GM21737 (cell line): ENCODE data around the gene ATXN1.
"Not testable (repeated sequence)": the region's sequence is repeated elsewhere in the genome, so short reads cannot be mapped to it uniquely, and the experiment has no call there.

Experiments
- ATAC-seq: cut with Tn5 transposase; IDR thresholded peaks from one replicate; pipeline ENCODE4 v1.9.1; 2021; ENCODE audit warnings: mild to moderate bottlenecking, moderate library complexity; ENCODE audit not compliant: unreplicated experiment

The ATXN1 gene

GRCh38 chr6:16725145-16725864 lies 36.0 kb downstream of the ATXN1 start:
- no peak for ATAC-seq

GRCh38 chr6:16723826-16724225 lies 37.4 kb downstream of the ATXN1 start:
- ATAC-seq, result no peak

GRCh38 chr6:16723402-16723801 lies 37.9 kb downstream of the ATXN1 start:
- ATAC-seq, result no peak

- no peak for ATAC-seq
These were observed 38.6 kb downstream of the ATXN1 start for GRCh38 chr6:16722630-16723029.

- no peak for ATAC-seq
These were observed 39.3 kb downstream of the ATXN1 start for GRCh38 chr6:16721977-16722376.

DNA sequence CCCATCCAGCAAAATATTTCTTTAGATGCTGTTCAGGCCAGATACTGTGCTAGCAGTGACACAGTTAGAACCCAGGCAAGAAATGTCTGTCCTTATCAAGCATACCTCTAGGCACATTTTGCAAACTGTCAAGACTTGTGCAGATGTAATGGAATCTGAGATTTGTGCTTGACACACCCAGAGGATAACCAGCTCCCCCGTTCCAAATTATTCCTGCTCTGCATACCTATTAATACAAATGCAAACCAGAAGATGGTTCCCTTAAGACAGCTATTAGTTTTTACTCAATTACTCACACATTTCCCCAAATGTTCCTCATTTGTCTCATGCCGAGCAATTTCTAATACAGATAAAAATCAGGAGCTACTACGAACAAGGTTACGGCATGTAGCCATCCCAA lies 40.4 kb downstream of the ATXN1 start:
- ATAC-seq, result no peak

GRCh38 chr6:16719488-16719887 lies 41.8 kb downstream of the ATXN1 start:
- ATAC-seq, result no peak

DNA sequence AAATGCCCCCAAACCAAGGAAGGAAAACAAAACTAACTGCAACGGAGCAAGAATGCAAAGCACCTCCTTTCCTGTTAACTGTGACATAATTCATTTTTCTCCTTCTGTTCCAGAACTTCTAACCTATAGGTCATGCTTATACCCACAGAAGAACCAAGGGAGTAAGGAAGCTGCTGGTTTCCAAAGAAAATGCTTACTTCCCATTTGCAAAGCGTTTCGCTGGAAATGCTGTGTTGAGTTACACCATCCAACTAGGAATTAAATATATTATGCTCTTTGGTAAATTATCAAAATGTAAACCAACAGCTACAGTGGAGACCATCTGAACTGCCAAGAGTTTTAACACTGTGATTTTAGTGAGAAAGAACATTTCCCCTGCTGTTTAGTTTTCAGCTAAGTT lies 42.9 kb downstream of the ATXN1 start:
- ATAC-seq, result no peak

DNA sequence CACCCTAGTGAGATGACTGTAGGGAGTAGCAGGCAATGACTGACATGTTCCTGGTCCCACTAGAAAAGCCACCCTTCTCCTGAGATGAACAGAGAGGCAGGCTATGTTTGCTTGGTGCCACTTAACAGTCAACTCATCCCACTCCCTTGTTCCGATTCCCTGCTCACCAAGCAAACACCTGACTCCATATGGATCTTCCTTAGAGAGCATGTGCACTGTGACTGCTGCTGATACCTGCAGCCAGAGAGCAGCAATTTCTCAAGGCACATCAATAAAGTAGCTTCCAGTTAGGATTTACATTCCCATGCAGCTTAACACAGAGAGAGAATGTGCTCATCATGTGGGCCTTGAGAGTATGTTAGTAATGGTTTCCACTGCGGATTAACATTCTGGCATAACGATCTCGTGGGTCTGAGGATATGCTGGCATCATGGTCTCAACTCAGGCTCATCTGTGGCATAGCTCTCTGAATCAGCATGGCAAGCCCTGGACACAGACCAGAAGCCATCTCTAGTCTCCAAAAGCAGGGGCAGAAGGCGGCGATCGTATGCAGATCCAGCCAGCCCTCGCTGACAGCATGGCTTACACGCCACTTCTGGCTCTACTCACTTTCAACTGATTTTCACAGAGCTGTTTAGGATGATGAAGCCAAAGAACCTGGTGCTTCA lies 43.9 kb downstream of the ATXN1 start:
- no peak for ATAC-seq

DNA sequence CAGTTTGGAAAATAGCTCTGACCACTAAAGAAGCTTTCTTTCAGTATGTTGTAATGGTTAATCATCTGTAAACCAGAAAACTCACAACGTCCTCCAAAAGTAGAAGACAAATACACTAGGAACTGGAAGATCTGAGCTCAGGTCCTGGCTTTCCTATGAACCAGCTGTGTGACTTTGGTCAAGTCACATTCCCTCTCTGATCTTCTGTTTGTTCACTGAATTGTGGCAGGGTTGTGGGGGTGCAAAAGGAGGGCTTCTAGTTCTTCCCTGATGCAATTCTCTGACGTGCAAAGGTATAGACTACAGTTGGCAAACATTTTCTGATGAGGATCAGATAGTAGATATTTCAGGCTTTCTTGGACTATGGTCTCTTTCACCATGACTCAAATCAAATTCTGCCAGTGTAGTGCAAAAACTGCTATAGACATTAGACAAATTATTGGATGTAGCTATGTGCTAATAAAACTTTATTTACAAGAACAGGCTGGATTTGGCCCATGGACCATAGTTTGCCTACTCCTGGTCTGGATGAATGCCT lies 44.9 kb downstream of the ATXN1 start:
- no peak for ATAC-seq

GRCh38 chr6:16713597-16713996 lies 47.7 kb downstream of the ATXN1 start:
- no peak for ATAC-seq

DNA sequence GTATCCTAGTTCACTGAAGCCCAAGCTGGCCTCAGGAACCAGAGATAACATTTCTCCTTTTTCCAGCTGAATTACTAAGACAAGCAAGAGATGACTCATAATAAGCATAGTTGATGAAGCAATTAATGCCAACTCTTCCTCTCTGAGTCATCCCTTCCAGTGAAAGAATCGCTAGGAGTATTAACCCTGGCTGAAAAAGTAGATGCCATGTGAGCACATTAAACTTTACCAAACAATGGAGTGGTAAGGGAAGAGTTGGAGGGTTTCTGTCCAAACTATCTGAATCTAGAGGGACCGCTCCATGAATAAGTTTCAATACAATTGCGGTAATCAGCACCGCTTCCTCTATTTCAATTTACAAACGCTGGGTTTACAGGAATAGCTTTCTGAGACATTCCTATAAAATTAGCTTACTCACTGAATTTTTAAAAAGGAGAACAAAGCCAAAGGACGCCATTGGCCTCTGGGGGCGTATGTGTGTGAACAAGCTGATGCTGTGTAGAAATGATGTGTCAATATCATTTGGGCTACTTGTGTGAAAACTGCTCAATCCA lies 48.3 kb downstream of the ATXN1 start:
- peak; percentile 34 for ATAC-seq

DNA sequence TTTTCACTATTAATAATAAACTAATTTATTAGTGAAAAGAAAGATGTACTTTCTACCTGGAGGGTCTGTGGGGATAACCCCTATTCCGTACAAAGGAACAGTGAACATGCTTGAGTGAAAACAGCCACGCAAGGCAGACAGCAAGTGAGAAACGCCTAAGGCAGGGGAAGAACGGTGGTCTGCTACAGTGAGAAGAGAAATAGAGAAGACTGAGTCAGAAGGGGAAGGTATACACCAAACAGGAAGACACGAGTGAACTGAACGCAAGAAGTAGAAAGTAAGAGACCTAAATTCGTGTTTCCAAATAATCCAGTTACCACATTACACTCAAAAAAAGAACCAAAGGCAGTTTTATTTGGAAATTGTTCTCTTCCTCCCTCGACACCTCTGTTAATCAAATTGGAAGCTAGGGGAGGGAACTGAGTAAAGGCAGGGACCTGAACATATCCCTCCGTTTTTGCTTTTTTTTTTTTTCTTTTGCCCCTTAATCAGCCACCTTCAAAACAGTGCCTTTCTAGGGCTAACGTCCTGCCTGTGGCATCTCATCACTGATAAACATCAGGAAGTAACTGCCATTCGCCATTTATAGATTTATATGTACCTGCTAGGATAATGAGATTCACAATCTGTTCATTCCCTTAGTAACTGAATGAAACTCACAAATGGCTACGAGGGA lies 48.9 kb downstream of the ATXN1 start:
- peak; percentile 55 for ATAC-seq

DNA sequence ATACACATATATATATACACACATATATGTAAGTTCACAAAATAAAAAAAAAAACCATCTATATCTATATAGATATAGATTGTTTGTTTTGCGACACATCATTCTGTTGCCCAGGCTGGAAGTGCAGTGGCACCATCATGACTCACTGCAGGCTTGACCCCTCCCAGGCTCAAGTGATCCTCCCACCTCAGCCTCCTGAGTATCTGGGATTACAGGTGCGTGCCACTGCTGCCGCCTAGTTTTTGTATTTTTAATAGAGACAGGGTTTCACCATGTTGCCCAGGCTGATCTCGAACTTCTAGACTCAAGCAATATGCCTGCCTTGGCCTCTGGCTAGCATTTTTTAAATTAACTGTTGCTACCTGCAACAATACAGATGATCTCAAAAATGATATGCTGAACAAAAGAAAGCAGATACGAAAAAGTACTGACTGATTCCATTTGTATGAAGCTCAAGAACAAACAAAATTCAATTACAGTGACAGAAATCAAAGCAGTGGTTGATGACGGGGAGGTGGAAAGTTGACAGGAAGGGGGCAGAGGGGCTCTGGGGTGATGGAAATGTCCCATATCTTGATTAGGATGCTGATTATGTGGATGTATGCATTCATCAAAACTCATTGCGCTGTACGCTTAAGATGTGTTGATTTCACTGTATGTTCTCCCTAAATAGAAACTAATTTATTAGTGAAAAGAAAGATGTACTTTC lies 49.6 kb downstream of the ATXN1 start:
- ATAC-seq, result peak; percentile 5

DNA sequence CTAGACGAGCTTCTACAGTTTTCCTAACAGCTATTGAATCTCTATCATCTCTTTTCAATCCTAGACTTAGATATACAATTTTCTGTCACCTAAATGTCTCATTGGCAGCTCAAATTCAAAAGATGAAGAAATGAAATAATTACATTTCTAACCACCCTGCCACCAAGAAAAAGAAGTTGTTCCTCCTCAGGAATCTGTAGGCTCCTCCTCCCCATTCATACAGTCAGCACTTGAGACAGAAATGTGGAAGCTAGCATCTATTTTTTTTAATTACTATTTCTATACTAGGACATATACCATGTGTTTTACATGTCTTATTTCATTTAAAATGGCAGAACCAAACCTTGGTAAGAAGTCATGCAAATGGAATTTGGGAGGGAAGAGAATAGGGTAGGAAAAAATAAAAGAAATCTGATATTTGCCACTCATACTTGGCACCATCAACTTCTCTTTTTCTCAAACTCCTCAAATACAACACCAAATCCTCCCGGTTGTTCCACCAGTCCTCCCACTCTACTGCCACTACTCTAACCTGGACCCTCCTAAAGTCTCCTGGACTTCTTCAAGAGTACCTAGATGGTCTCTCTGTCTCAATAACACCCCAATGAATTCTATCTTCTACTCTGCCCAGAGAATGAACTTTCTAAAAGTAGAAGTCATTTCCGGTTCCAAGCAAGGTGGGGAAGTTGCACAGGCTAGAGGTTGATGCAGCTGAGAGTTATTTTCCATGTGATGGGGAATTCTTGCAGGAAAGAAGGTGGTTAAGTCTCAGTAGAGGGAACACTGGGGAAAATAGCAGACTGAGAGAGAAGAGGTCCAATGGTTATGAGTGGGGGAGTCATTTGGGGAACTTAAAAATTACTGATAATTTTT lies 54.1 kb downstream of the ATXN1 start:
- ATAC-seq, result peak; percentile 63

- ATAC-seq, result not testable (repeated sequence)
These were observed 54.8 kb downstream of the ATXN1 start for GRCh38 chr6:16706491-16706890.

- no peak for ATAC-seq
These were observed 55.2 kb downstream of the ATXN1 start for GRCh38 chr6:16706029-16706428.

DNA sequence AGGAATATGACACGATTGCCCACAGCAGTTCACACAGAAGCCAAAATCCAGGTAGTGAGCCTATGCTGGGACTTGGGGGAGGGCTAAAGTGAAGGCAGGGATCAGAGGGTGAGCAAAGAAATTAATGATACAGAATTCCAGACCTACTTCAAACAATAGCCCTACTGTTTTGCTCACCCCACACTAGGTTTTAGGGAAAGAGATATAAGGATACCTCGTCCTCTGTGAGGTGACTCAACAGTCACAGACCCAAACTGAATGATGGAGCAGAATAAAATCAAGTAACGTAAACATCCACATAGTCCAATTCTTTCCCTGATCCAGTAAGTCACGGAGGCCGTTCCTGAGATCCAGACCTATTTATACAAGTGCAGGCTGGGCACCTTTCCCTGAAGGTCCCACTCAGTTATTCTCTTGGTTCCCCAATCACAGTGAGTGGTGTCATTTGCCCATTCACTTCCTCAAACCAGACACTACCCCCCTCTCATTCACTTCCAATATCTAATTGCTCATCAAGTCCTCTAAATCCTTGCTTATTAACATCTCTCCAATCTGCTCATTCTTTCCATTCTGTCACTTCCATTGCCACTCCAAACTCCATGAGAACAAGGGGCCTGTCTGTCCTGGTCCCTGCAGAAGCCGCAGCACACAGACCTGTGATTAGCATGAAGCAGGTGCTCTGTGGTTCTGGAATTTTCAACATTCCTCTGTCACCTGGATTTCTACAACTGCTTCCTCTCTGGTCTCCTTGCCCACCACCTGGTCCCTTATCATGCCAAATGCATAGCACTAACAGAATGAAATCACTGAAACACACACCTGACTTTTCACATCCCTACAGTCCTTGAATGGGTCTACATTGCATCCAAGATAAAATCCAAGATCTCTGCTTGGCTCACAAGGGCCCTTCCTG lies 55.9 kb downstream of the ATXN1 start:
- ATAC-seq, result no peak
